GM21360 (cell line): ENCODE results near the gene FLT1.

Experiments
- ATAC-seq: cut with Tn5 transposase; IDR thresholded peaks from one replicate; pipeline ENCODE4 v1.9.1; 2021; ENCODE audit warnings: mild to moderate bottlenecking, moderate library complexity; ENCODE audit not compliant: unreplicated experiment

FLT1 gene

GRCh38 chr13:28490061-28490460 is 4.9 kb downstream of the FLT1 start:
- ATAC-seq: no peak

- ATAC-seq: no peak
These were observed 5.4 kb downstream of the FLT1 start for GRCh38 chr13:28489524-28489931.

DNA sequence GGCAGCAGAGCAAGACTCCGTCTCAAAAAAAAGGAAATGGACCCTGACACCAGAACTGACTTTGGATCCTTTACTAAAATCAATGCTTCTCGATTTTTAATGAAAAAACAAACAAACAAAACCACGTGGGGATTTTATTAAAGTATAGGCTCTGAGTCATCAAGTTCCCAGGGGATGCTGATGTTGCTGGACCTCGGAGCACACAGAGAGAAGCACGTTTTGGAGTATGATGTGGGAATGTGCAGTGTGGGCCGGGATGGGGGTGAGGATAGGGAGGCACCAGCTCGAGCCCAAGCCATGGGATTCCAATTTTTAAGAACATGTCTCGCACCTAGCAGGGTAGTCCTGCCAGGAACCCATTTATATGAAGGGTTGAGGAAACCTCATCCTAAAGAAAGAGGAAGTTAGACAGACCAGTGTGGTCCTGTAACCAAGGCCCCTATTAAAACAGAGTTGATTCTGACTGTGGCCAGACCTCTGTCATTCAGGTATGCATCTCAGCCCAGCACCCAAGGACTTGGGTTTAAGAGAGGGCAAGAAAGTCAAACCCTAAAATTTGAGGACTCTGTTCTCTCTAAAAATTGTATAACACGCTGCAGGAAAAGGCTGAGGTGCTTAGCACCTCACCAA is 6.4 kb downstream of the FLT1 start:
- no peak for ATAC-seq

DNA sequence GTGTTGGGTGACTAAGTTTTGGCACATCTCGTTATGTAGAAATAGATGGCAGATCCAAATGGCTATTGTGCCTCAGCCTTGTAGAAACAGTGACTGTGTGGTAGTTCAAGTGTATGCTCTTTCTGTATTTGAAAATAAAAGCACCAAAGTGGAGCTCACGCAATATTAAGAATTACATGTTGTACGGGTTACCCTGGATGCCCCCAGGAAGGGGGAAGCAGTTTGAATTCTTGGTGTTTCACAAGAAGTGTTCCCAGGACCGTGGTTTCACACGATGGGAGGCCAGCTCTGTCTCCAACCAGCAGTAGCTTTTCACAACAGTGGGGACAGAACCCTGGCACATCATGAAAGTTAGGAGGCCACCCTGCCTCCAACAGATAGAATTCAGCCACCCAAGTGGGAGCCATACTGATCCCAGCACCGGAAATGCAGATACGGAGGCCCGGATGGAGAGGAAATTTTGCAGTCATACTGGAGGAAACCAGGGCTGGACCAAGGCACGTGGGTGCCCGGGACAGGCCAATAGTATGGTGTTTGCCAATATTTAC is 8.9 kb downstream of the FLT1 start:
- ATAC-seq: no peak

GRCh38 chr13:28485551-28485950 is 9.4 kb downstream of the FLT1 start:
- ATAC-seq: no peak

GRCh38 chr13:28485097-28485496 is 9.8 kb downstream of the FLT1 start:
- ATAC-seq: no peak

- no peak for ATAC-seq
These were observed 11.5 kb downstream of the FLT1 start for GRCh38 chr13:28483313-28483931.

- ATAC-seq: no peak
These were observed 15.9 kb downstream of the FLT1 start for GRCh38 chr13:28479005-28479404.

DNA sequence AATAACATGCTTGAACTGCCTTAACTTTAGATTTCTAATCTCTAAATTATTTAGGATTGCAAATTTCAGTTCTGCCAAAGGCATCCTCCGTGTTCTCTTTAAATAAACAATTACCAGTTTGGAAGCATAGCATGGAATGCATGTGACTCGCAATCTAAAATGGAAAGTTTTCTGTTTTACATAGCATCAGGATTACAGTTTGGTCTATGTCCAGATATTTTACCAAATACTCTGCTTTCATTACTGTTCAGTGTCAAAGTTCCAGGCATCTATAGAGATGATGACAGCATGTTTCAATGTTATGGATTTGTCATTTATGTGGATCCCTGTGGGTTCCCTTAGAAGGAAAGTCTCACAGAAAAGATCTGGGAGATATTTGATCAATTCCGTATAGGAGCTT is 16.8 kb downstream of the FLT1 start:
- no peak for ATAC-seq

- ATAC-seq: no peak
These were observed 17.3 kb downstream of the FLT1 start for GRCh38 chr13:28477709-28477973.

DNA sequence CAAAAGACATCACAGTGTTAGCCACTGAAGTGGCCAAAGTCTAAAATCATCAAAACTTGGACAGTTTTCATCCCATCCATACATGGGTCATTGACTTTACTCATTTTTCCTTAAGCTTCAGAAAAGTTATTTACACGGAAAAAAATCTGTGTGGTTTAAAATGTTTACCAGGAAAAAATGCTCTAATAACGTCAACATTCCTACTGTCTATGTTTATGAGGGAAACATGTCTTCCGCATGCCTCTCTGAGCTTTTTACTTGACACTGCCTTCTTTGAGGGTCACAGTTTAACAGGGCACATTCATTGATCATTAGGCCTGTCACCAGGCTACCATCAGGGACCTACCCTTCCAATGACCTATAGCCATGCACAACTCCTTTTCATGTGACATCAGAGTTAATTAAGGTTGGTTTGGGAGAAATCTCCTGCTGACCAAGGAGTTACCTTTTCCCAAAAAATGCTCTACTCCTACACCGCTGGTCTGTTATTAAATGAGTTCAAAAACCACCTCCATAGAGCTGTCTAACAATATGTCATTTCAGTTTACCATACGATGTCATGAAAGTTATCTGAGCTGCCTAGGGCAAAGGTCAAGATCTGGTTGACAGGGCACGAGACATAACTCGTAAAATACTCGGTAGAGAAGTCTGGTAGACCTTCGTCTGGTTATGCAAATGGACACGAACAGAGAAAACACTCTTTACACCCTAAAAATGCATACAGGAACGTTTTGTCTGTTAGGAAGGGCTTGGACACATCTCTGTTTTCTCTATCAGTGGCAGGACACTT is 17.8 kb downstream of the FLT1 start:
- no peak for ATAC-seq

DNA sequence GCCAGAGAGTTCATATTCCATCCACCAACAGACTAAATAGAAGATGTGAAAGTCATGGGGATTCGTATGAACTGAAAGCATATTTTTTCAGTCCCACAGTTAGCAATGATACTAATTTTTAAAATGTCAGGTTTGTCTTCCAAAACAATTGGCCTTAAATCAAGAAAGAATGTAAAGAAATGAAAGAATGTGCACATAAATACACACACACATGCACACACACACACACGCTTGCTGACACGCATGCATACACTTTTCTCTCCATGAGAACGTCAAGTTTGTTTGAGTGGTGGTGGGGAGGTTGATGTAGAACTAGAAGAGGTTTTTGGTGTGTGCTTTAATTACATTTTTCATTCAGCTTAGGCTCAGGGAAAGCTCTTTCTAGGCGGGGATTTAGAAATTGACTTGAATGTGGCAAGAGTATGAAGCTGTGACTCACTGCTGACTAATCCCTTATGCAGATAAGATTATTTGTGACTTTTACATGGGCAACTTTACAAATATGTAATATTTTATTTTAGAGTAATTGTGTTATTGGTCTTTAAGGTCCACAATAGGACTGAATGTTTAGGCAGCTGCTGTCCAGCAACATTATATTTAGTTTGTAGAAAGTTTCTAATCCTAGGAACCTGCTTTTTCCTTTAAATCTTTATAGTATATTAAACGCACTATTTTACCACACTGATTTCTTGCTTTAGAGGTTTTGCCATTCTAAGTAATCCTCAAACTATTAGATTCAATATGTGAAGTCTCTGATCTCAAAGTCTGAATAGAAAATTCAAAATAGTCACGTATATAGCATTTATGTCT is 18.8 kb downstream of the FLT1 start:
- ATAC-seq: no peak

- no peak for ATAC-seq
These were observed 20.3 kb downstream of the FLT1 start for GRCh38 chr13:28474491-28475134.

DNA sequence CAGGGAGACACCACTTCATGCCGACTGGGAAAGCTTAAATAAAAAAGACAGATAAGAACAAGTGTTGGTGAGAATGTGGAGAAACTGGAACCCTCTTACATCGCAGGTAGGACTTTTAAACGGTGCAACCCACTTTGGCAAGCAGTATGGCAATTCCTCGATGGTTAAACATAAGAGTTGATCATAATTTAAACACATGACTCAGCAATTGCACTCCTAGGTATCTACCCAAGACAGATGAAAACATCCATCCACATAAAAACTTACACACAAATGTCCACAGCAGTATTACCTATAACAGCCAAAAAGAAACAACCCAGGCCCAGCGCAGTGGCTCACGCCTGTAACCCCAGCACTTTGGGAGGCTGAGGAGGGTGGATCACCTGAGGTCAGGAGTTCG is 21.9 kb downstream of the FLT1 start:
- ATAC-seq: no peak

DNA sequence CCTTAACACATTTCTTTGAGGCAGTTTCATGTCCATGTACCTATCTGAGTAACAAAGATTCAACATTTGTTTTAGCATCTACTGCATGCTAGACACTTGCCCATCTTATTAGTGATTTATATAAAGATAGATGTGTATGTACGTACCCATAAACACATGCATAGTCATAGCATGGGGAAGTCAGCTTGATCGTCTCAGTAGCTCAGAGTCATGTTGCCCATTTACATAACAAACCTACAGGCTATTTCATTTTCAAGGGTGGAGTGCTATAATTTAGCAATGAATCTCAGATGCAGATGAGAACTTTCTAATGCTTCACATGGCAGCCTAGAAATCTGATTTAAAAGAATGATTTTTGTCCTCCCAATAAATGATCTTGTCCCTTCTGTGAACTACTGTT is 23.5 kb downstream of the FLT1 start:
- no peak for ATAC-seq

- no peak for ATAC-seq
These were observed 24.6 kb downstream of the FLT1 start for GRCh38 chr13:28470296-28470695.

- ATAC-seq: no peak
These were observed 25.6 kb downstream of the FLT1 start for GRCh38 chr13:28469316-28469715.

DNA sequence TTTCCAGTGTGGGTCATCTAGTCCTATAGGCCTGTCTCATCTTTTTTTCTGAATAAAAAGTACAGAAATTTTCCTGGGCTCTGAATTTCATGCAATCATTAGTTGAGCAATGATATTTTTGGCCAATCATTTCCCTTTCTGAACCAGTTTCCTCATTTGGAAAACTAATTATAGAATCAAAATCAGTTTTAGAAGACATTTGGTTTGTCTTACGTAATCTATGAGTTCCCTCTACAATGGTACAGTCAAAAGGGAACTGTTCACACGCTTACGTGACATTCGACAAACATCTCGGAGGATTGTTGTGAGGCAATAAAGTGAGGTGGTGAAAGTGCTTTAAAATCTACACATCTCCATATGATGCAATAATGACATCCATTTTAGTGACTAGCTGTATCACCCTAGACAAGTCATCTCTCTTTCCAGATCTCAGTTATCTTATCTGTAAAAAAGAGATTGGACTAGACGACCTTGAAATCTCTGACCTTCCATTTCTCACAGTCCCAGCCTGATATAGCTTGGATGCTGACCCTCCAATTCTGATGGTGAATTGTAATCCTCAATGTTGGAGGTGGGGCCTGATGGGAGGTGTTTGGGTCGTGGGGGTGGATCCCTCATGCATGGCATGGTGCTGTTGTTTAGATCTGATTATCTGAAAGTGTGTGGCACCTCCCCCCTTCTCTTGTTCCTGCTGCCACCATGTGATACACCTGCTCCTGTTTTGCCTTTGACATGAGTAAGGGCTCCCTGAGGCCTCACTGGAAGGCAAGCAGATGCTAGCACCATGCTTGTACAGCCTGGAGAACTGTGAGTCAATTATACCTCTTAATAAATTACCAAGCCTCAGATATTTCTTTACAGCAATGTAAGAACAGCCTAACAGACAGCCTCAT is 26.7 kb downstream of the FLT1 start:
- no peak for ATAC-seq

DNA sequence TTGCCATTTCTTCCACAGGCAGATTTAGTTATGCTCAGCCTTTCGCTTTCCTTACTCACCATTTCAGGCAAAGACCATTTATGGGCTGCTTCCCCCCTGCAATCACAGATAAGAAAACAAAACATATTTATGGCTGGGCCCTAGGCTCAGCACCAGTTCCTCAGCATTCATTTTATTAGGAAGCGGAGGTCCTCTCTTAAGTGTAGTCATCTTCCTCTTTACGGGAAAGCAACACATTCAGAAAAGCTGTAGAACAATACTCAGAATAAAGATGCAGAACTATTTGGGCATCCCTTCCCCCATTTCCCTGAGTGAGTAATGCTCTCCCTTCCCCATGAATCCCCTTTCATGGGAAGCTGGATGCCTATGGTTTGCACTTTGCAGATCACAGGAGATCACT is 27.9 kb downstream of the FLT1 start:
- no peak for ATAC-seq

GRCh38 chr13:28466151-28466550 is 28.8 kb downstream of the FLT1 start:
- no peak for ATAC-seq
